ENCODE measurements around the gene CLTC. TPM values are rescaled to one million over a fixed set of nuclear protein-coding genes. Genes with fewer than 3 reads are reported as not detected.

Gene CLTC
- total and polyA plus RNA-seq, 2 experiments from 2014 or later, result 169 to 439 TPM

DNA sequence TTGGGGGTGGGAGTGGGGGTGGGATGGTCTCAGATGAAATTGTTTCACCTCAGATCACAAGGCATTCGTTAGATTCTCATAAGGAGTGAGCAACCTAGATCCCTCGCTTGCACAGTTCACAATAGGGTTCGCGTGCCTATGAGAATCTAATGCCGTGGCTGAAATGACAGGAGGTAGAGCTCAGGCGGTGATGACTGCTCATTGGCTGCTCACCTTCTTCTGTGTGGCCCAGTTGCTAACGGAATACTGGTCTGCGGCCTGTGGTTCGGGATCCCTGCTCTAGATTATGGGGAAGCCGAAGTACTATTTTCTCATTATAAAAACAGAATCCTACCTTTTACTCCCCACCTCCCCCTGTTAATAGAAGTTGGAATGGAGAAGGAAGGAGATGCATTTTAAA is 18.9 kb downstream of the CLTC start:
- Histone ChIP-seq H3K4me2 (ENCODE audit: unreplicated experiment) (no peak overlapping the region), H3K27me3 (replicated peaks; ENCODE audit: insufficient read depth) (no peaks in the 10 kb centered on the region), H3K36me3 (ENCODE audit: low read depth) (no peaks in the 10 kb centered on the region; the same call in 1 of the 2 replicates), H4K20me1 (ENCODE audit: insufficient read depth) (peaks cover 71% of the 10 kb centered on the region), H3K9ac (no peak overlapping the region), H3F3A (ENCODE audit: insufficient read depth) (peaks cover 40% of the 10 kb centered on the region; the same call in 1 of the 2 replicates), H3K79me2 (ENCODE audit: insufficient read depth) (peaks cover 100% of the 10 kb centered on the region), H3K4me3 (no peak overlapping the region), H3K9me3 (ENCODE audit: low read depth) (no peaks in the 10 kb centered on the region), H3K27ac (no peak overlapping the region), H3K9me2 (ENCODE audit: insufficient read depth) (no peaks in the 10 kb centered on the region), H2AFZ (no peak overlapping the region), H3K4me1 (ENCODE audit: insufficient read depth) (peaks cover 46% of the 10 kb centered on the region)
- no peak for TF ChIP-seq EZH2phosphoT487 (IDR thresholded peaks at IDR 0.05; ENCODE audit: insufficient read depth, low read depth)
- TF ChIP-seq EZH2 (IDR thresholded peaks at IDR 0.05; ENCODE audit: insufficient read depth, poor library complexity, severe bottlenecking), result no peak
- WGBS, 2 experiments (ENCODE audit: low coverage in 1 of 2, low lambda C conversion rate in 2 of 2, missing lambda C conversion rate in 2 of 2), result 81 to 84% methylated on average over 10 of the region's 10 CpGs
- no peak for DNase-seq
- in situ Hi-C loops (cut with MboI), result no loop called here

DNA sequence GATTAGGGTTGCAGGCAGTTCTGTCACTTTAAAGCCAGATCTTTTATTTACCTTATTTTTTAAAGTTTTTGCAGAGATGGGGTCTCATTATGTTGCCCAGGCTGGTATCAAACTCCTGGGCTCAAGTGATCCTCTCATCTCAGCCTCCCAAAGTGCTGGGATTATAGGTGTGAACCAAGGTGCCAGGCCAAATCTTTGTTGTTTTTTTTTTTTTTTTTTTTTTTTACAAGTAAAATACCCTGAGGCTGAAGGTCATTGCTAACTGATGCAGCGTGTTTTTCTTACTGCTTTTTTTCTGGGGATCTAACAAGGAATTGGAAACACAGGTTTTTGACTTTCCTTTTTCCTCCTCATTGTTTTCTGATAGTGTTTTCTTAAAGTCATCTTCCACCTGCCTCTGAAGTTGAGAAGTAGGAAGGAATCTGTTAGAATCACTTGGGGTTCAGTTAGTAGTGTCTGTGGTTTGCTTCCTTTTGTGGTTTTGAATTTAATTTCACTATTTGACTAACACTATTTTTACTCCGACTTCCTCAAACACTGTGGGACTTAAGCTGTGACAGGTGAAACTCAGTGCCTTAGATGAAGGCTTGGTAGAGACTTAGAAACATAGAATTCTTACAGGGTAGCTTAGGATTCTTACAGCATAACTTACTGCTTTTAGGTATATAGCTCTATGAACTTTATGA is 22.2 kb downstream of the CLTC start:
- 79 to 80% methylated on average over 2 of the region's 2 CpGs for WGBS, 2 experiments (ENCODE audit: low coverage in 1 of 2, low lambda C conversion rate in 2 of 2, missing lambda C conversion rate in 2 of 2)
- H3F3A ChIP-seq (ENCODE audit: insufficient read depth), result peaks cover 50% of the 10 kb centered on the region
- no peak overlapping the region for H3K27ac ChIP-seq
- in situ Hi-C loops (cut with MboI), result no loop called here
- H3K9me2 ChIP-seq (ENCODE audit: insufficient read depth), result no peaks in the 10 kb centered on the region
- H3K9ac ChIP-seq, result no peak overlapping the region
- no peaks in the 10 kb centered on the region for H3K9me3 ChIP-seq (ENCODE audit: low read depth)
- peaks cover 100% of the 10 kb centered on the region for H3K79me2 ChIP-seq (ENCODE audit: insufficient read depth)
- H3K4me3 ChIP-seq, result no peak overlapping the region
- peaks cover 31% of the 10 kb centered on the region for H3K4me1 ChIP-seq (ENCODE audit: insufficient read depth)
- no peak for DNase-seq
- H3K36me3 ChIP-seq (ENCODE audit: low read depth), result peaks cover 28% of the 10 kb centered on the region
- H2AFZ ChIP-seq, result no peak overlapping the region
- H3K4me2 ChIP-seq (ENCODE audit: unreplicated experiment), result peak overlapping the region; percentile 39
- H3K27me3 ChIP-seq (replicated peaks; ENCODE audit: insufficient read depth), result no peaks in the 10 kb centered on the region
- peaks cover 54% of the 10 kb centered on the region for H4K20me1 ChIP-seq (ENCODE audit: insufficient read depth)
- no peak for TF ChIP-seq EZH2 (IDR thresholded peaks at IDR 0.05; ENCODE audit: insufficient read depth, poor library complexity, severe bottlenecking)
- no peak for TF ChIP-seq EZH2phosphoT487 (IDR thresholded peaks at IDR 0.05; ENCODE audit: insufficient read depth, low read depth)

DNA sequence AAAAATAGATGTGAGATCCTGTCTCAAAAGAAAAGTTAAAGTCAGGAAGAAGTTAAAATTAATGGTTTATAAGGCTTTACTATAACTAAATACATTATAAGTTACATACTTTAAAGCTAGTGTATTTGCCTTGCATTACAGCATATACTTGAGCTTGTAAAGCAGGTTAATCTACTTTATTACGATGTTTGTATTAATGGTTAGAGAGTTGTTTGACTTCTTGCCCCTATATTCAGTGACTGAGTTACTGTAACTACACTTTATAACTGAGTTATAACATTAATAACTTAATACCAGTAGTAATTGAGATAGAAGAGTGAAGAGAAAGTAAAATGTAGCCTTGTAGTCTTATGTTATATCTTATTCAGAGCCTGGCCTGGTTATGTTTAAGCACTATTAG is 22.9 kb downstream of the CLTC start:
- H3K27me3 ChIP-seq (replicated peaks; ENCODE audit: insufficient read depth), result no peaks in the 10 kb centered on the region
- peaks cover 53% of the 10 kb centered on the region for H4K20me1 ChIP-seq (ENCODE audit: insufficient read depth)
- peak overlapping the region; percentile 39 for H3K4me2 ChIP-seq (ENCODE audit: unreplicated experiment)
- WGBS, 2 experiments (ENCODE audit: low coverage in 1 of 2, low lambda C conversion rate in 2 of 2, missing lambda C conversion rate in 2 of 2), result 95 to 100% methylated on average over 1 of the region's 1 CpG
- H2AFZ ChIP-seq, result no peak overlapping the region
- H3K27ac ChIP-seq, result peak overlapping the region; percentile 25
- DNase-seq, result no peak
- H3K36me3 ChIP-seq (ENCODE audit: low read depth), result peaks cover 34% of the 10 kb centered on the region
- no peak overlapping the region for H3K4me3 ChIP-seq
- in situ Hi-C loops (cut with MboI), result no loop called here
- H3K79me2 ChIP-seq (ENCODE audit: insufficient read depth), result peaks cover 100% of the 10 kb centered on the region
- no peak for TF ChIP-seq EZH2phosphoT487 (IDR thresholded peaks at IDR 0.05; ENCODE audit: insufficient read depth, low read depth)
- no peak for TF ChIP-seq EZH2 (IDR thresholded peaks at IDR 0.05; ENCODE audit: insufficient read depth, poor library complexity, severe bottlenecking)
- H3K9me3 ChIP-seq (ENCODE audit: low read depth), result no peaks in the 10 kb centered on the region
- peaks cover 31% of the 10 kb centered on the region for H3K4me1 ChIP-seq (ENCODE audit: insufficient read depth)
- H3K9ac ChIP-seq, result no peak overlapping the region
- H3K9me2 ChIP-seq (ENCODE audit: insufficient read depth), result no peaks in the 10 kb centered on the region
- peaks cover 56% of the 10 kb centered on the region for H3F3A ChIP-seq (ENCODE audit: insufficient read depth)

DNA sequence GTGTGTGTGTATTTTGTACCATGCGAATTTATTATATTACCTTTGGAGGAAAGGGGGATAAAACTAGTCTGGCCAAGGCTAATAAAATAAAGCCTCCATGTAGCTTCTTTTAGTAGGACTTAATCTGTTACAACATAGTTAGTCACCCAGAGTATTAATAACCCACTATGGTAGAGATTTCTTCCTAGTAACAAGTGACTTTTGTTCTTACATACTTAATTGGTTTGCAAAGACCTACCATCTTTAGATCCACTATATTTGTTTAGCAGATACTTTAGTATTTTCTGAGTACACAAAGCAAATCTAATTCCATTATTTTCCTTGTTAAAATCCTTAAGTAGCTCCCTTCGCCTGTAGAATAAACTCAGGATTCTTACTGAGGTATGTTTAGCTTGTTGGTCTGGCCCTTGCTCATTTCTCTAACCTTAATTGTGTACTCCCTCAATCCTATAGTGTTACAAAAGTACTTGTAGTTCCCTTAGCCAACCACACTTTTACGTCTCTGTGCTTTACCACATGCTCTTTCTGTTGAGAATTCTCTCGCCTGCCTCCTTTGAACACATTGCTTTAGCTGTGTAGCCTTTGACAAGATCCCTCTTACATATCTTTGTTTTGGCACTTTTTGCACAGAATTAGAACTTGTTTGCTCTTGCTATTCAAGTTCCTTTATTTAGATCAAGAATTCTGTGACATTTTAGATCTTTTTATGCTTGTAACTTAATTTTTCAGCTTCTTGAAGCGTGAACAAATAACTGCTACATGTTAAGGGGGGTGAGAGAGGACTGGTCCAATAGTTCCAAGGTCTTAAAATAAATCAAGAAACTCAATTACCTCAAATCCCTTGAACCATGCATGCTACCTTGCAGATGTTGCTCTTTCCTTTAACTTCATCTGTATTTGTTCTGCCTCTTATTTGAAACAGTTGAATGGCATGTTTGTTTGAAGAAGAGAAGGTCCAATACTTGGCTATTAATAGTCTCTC is 23.8 kb downstream of the CLTC start:
- Histone ChIP-seq H3K9ac (no peak overlapping the region), H3K27ac (peak overlapping the region; percentile 25), H2AFZ (no peak overlapping the region), H3K79me2 (ENCODE audit: insufficient read depth) (peaks cover 100% of the 10 kb centered on the region), H3K9me3 (ENCODE audit: low read depth) (no peaks in the 10 kb centered on the region), H3K36me3 (ENCODE audit: low read depth) (peaks cover 43% of the 10 kb centered on the region), H4K20me1 (ENCODE audit: insufficient read depth) (peaks cover 49% of the 10 kb centered on the region), H3K4me2 (ENCODE audit: unreplicated experiment) (peak overlapping the region; percentile 39), H3F3A (ENCODE audit: insufficient read depth) (peaks cover 62% of the 10 kb centered on the region), H3K4me3 (no peak overlapping the region), H3K4me1 (ENCODE audit: insufficient read depth) (peaks cover 37% of the 10 kb centered on the region), H3K27me3 (replicated peaks; ENCODE audit: insufficient read depth) (no peaks in the 10 kb centered on the region), H3K9me2 (ENCODE audit: insufficient read depth) (no peaks in the 10 kb centered on the region)
- peak; percentile 80 for DNase-seq
- in situ Hi-C loops (cut with MboI), result no loop called here
- TF ChIP-seq EZH2phosphoT487 (IDR thresholded peaks at IDR 0.05; ENCODE audit: insufficient read depth, low read depth) (no peak), EZH2 (IDR thresholded peaks at IDR 0.05; ENCODE audit: insufficient read depth, poor library complexity, severe bottlenecking) (no peak)
- 74 to 79% methylated on average over 5 of the region's 5 CpGs for WGBS, 2 experiments (ENCODE audit: low coverage in 1 of 2, low lambda C conversion rate in 2 of 2, missing lambda C conversion rate in 2 of 2)

All from GM23248 (cell line).